Measurements from ENCODE around the gene KLHL33.

GRCh38 chr14:20379743-20380142, 56.2 kb downstream of the KLHL33 start:
- TF ChIP-seq, protein P1, sequence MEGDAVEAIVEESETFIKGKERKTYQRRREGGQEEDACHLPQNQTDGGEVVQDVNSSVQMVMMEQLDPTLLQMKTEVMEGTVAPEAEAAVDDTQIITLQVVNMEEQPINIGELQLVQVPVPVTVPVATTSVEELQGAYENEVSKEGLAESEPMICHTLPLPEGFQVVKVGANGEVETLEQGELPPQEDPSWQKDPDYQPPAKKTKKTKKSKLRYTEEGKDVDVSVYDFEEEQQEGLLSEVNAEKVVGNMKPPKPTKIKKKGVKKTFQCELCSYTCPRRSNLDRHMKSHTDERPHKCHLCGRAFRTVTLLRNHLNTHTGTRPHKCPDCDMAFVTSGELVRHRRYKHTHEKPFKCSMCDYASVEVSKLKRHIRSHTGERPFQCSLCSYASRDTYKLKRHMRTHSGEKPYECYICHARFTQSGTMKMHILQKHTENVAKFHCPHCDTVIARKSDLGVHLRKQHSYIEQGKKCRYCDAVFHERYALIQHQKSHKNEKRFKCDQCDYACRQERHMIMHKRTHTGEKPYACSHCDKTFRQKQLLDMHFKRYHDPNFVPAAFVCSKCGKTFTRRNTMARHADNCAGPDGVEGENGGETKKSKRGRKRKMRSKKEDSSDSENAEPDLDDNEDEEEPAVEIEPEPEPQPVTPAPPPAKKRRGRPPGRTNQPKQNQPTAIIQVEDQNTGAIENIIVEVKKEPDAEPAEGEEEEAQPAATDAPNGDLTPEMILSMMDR (conservative IDR thresholded peaks at IDR 0.05; ENCODE audit: low read depth, low read length), result no peak
- no peak for TF ChIP-seq EZH2phosphoT487 (IDR thresholded peaks at IDR 0.05; ENCODE audit: borderline replicate concordance, low read length)
- TF ChIP-seq EZH2 (IDR thresholded peaks at IDR 0.05; ENCODE audit: low read length, unreplicated experiment), result no peak
